Activated T-cell treated with anti-CD3 and anti-CD28 coated beads for 4 hours (primary cell): ENCODE data around the gene UGT1A7.
"Not testable (repeated sequence)": the region's sequence is repeated elsewhere in the genome, so short reads cannot be mapped to it uniquely, and the experiment has no call there.

Experiments used
- DNase-seq: peaks from one replicate; pipeline ENCODE4 v3.0.0-alpha.2; 2020

Gene UGT1A7

GRCh38 chr2:233684640-233685039 is 2.9 kb downstream of the UGT1A7 start:
- DNase-seq: no peak

GRCh38 chr2:233686928-233687327 is 5.2 kb downstream of the UGT1A7 start:
- no peak for DNase-seq

- no peak for DNase-seq
These were observed 6.6 kb downstream of the UGT1A7 start for GRCh38 chr2:233688341-233688740.

- DNase-seq: no peak
These were observed 7.3 kb downstream of the UGT1A7 start for GRCh38 chr2:233689031-233689430.

- DNase-seq: no peak
These were observed 7.8 kb downstream of the UGT1A7 start for GRCh38 chr2:233689501-233689900.

- no peak for DNase-seq
These were observed 8.7 kb downstream of the UGT1A7 start for GRCh38 chr2:233690444-233690843.

GRCh38 chr2:233691443-233692433 is 10.0 kb downstream of the UGT1A7 start:
- DNase-seq: no peak

GRCh38 chr2:233692648-233693047 is 10.9 kb downstream of the UGT1A7 start, which contains the start of gene UGT1A6:
TSS of gene UGT1A6 (plus strand) at chr2:233692890. CDS start at chr2:233693005, 115 bp downstream.
- no peak for DNase-seq

- no peak for DNase-seq
These were observed 12.3 kb downstream of the UGT1A7 start for GRCh38 chr2:233693963-233694362.

GRCh38 chr2:233698740-233699139 is 17.0 kb downstream of the UGT1A7 start:
- no peak for DNase-seq

- DNase-seq: no peak
These were observed 17.8 kb downstream of the UGT1A7 start for GRCh38 chr2:233699424-233700027.

GRCh38 chr2:233700028-233700635 is 18.4 kb downstream of the UGT1A7 start:
- no peak for DNase-seq

- DNase-seq: not testable (repeated sequence)
These were observed 19.1 kb downstream of the UGT1A7 start for GRCh38 chr2:233700842-233701241.

- no peak for DNase-seq
These were observed 20.5 kb downstream of the UGT1A7 start for GRCh38 chr2:233702238-233702637.

- no peak for DNase-seq
These were observed 24.3 kb downstream of the UGT1A7 start for GRCh38 chr2:233705911-233706506.

GRCh38 chr2:233706720-233707119 is 25.0 kb downstream of the UGT1A7 start:
- no peak for DNase-seq

- DNase-seq: no peak
These were observed 26.4 kb downstream of the UGT1A7 start for GRCh38 chr2:233707940-233708644.

- no peak for DNase-seq
These were observed 27.2 kb downstream of the UGT1A7 start for GRCh38 chr2:233708942-233709341.

GRCh38 chr2:233711312-233712008 is 29.8 kb downstream of the UGT1A7 start:
- DNase-seq: peak; percentile 47

- DNase-seq: no peak
These were observed 31.0 kb downstream of the UGT1A7 start, which contains the start of gene UGT1A5 for GRCh38 chr2:233712611-233713261. TSS of gene UGT1A5 (plus strand) at chr2:233712907. CDS start at chr2:233712992, 85 bp downstream.

GRCh38 chr2:233713262-233713615 is 31.5 kb downstream of the UGT1A7 start:
- no peak for DNase-seq
